ENCODE data around the gene ZNF580. TPM values are rescaled to one million over a fixed set of nuclear protein-coding genes. Genes with fewer than 3 reads are reported as not detected.
A peak's percentile ranks its signal among the peaks of the same experiment; 100 is the strongest.

ZNF580 gene
- total and polyA plus RNA-seq, 2 of the 13 experiments (the other 11 are each of a cell fraction or from before 2014, with no cell fraction given), result 4.4 to 6.0 TPM

GRCh38 chr19:55640043-55640576, 692 bp upstream of the ZNF580 start (continued):
- TF ChIP-seq ATF2 (CRISPR knock-in tag; IDR thresholded peaks at IDR 0.05) (no peak), ZNF253 (CRISPR knock-in tag; IDR thresholded peaks at IDR 0.05; ENCODE audit: borderline replicate concordance) (0 out of 2 replicates have a peak, but pooled peaks have one; percentile 32), ZNF414 (CRISPR knock-in tag; IDR thresholded peaks at IDR 0.05) (0 out of 2 replicates have a peak, but pooled peaks have one; percentile 31), CTCF (CRISPR knock-in tag; IDR thresholded peaks at IDR 0.05) (0 out of 2 replicates have a peak, but pooled peaks have one; percentile 6), SALL2 (CRISPR knock-in tag; IDR thresholded peaks at IDR 0.05) (no peak), FOXC1 (CRISPR knock-in tag; IDR thresholded peaks at IDR 0.05; ENCODE audit: borderline replicate concordance) (0 out of 2 replicates have a peak, but pooled peaks have one; percentile 33), CAMTA2 (CRISPR knock-in tag; IDR thresholded peaks at IDR 0.05; ENCODE audit: borderline replicate concordance) (0 out of 2 replicates have a peak, but pooled peaks have one; percentile 52), HOXA3 (CRISPR knock-in tag; IDR thresholded peaks at IDR 0.05) (peak; percentile 40), ONECUT2 (CRISPR knock-in tag; IDR thresholded peaks at IDR 0.05) (no peak), HES4 (CRISPR knock-in tag; IDR thresholded peaks at IDR 0.05; ENCODE audit: borderline replicate concordance) (0 out of 2 replicates have a peak, but pooled peaks have one; percentile 34), NFYC (CRISPR knock-in tag; IDR thresholded peaks at IDR 0.05) (no peak), ZNF607 (CRISPR knock-in tag; IDR thresholded peaks at IDR 0.05; ENCODE audit: borderline replicate concordance) (no peak), ZNF468 (CRISPR knock-in tag; IDR thresholded peaks at IDR 0.05) (0 out of 2 replicates have a peak, but pooled peaks have one; percentile 54), ZNF552 (CRISPR knock-in tag; IDR thresholded peaks at IDR 0.05; ENCODE audit: borderline replicate concordance) (no peak), ZNF781 (CRISPR knock-in tag; IDR thresholded peaks at IDR 0.05; ENCODE audit: borderline replicate concordance, not compliant biosample characterization) (no peak), BATF2 (CRISPR knock-in tag; IDR thresholded peaks at IDR 0.05) (no peak), ZSCAN5A (CRISPR knock-in tag; IDR thresholded peaks at IDR 0.05; ENCODE audit: borderline replicate concordance) (0 out of 2 replicates have a peak, but pooled peaks have one; percentile 47), ZNF589 (CRISPR knock-in tag; conservative IDR thresholded peaks at IDR 0.05) (0 out of 2 replicates have a peak, but pooled peaks have one; percentile 64), MXD4 (CRISPR knock-in tag; IDR thresholded peaks at IDR 0.05) (peak; percentile 2; the same call in 1 of the 2 replicates), PBX3 (CRISPR knock-in tag; IDR thresholded peaks at IDR 0.05; ENCODE audit: borderline replicate concordance) (no peak), TARDBP (CRISPR knock-in tag; IDR thresholded peaks at IDR 0.05) (0 out of 2 replicates have a peak, but pooled peaks have one; percentile 25), RFX3 (CRISPR knock-in tag; IDR thresholded peaks at IDR 0.05) (no peak)
